ENCODE measurements around the gene WIZ. TPM values are rescaled to one million over a fixed set of nuclear protein-coding genes. Genes with fewer than 3 reads are reported as not detected.

Gene WIZ
- total RNA-seq, 4 donors from 2014 or later: 24.4 to 94.6 (median 49.9) TPM

- H3K27ac ChIP-seq: no peak overlapping the region
- peaks cover 59% of the 10 kb centered on the region for H3K27me3 ChIP-seq
- ATAC-seq: no peak
- peaks cover 0 to 12% (median 7%) of the 10 kb centered on the region in 3 donors for H3K4me1 ChIP-seq
- H3K4me3 ChIP-seq: no peak overlapping the region
- 43% methylated on average over 8 of the region's 31 CpGs; no CpG with 5 or more reads in 1 of the 2 donors for WGBS, 2 donors (ENCODE audit: low coverage in 1 of 2)
- H3K9me3 ChIP-seq: peaks cover 0 to 9% (median 0%) of the 10 kb centered on the region in 3 donors
- no peaks in the 10 kb centered on the region for H3K36me3 ChIP-seq
- TF ChIP-seq POLR2A (IDR thresholded peaks at IDR 0.05): no peak
- no peak for TF ChIP-seq EP300 (IDR thresholded peaks at IDR 0.05)
- no peak for TF ChIP-seq POLR2AphosphoS5 (IDR thresholded peaks at IDR 0.05)
- TF ChIP-seq CTCF (IDR thresholded peaks at IDR 0.05): no peak
These were observed 21.9 kb upstream of the WIZ start for GRCh38 chr19:15471639-15472101.

- Histone ChIP-seq H3K27ac (no peak overlapping the region), H3K36me3 (no peaks in the 10 kb centered on the region), H3K9me3 (peaks cover 0 to 9% (median 0%) of the 10 kb centered on the region in 3 donors), H3K27me3 (peaks cover 75% of the 10 kb centered on the region), H3K4me1 (peaks cover 0 to 12% (median 7%) of the 10 kb centered on the region in 3 donors), H3K4me3 (peak overlapping the region in 1 of 2 donors; percentile 41)
- 0 to 4% methylated on average over 4 to 12 of the region's 65 CpGs for WGBS, 2 donors (ENCODE audit: low coverage in 1 of 2)
- TF ChIP-seq CTCF (IDR thresholded peaks at IDR 0.05): no peak
- no peak for TF ChIP-seq POLR2AphosphoS5 (IDR thresholded peaks at IDR 0.05)
- ATAC-seq: peak; percentile 46
These were observed 19.9 kb upstream of the WIZ start for GRCh38 chr19:15469513-15470297.

GRCh38 chr19:15468675-15469512, 19.1 kb upstream of the WIZ start:
- H3K36me3 ChIP-seq: no peaks in the 10 kb centered on the region
- no peak for ATAC-seq
- WGBS, 2 donors (ENCODE audit: low coverage in 1 of 2): 61 to 68% methylated on average over 9 of the region's 12 CpGs
- peak overlapping the region in 1 of 2 donors; percentile 41 for H3K4me3 ChIP-seq
- peaks cover 0 to 9% (median 0%) of the 10 kb centered on the region in 3 donors for H3K9me3 ChIP-seq
- TF ChIP-seq EP300 (IDR thresholded peaks at IDR 0.05): no peak
- no peak for TF ChIP-seq CTCF (IDR thresholded peaks at IDR 0.05)
- no peak for TF ChIP-seq POLR2AphosphoS5 (IDR thresholded peaks at IDR 0.05)
- no peak for TF ChIP-seq POLR2A (IDR thresholded peaks at IDR 0.05)
- H3K4me1 ChIP-seq: peaks cover 0 to 12% (median 7%) of the 10 kb centered on the region in 3 donors
- H3K27ac ChIP-seq: no peak overlapping the region
- peaks cover 83% of the 10 kb centered on the region for H3K27me3 ChIP-seq

GRCh38 chr19:15467734-15468214, 18.0 kb upstream of the WIZ start:
- Histone ChIP-seq H3K4me3 (no peak overlapping the region), H3K36me3 (no peaks in the 10 kb centered on the region), H3K9me3 (peaks cover 0 to 6% (median 0%) of the 10 kb centered on the region in 3 donors), H3K27ac (no peak overlapping the region), H3K27me3 (peaks cover 95% of the 10 kb centered on the region), H3K4me1 (peaks cover 0 to 12% (median 7%) of the 10 kb centered on the region in 3 donors)
- 71 to 90% methylated on average over 4 to 5 of the region's 6 CpGs for WGBS, 2 donors (ENCODE audit: low coverage in 1 of 2)
- no peak for ATAC-seq
- TF ChIP-seq POLR2A (IDR thresholded peaks at IDR 0.05) (no peak), POLR2AphosphoS5 (IDR thresholded peaks at IDR 0.05) (no peak), CTCF (IDR thresholded peaks at IDR 0.05) (no peak), EP300 (IDR thresholded peaks at IDR 0.05) (no peak)

All from gastroesophageal sphincter (tissue), 4 donors.